ENCODE data around the gene ATOX1. TPM values are rescaled to one million over a fixed set of nuclear protein-coding genes. Genes with fewer than 3 reads are reported as not detected.

ATOX1 gene
- total and polyA plus RNA-seq, 2 experiments from 2014 or later: 126 to 296 TPM

- H3K9ac ChIP-seq: no peak overlapping the region
- no peaks in the 10 kb centered on the region for H3K27me3 ChIP-seq (replicated peaks; ENCODE audit: insufficient read depth)
- peaks cover 59% of the 10 kb centered on the region for H3F3A ChIP-seq (ENCODE audit: insufficient read depth)
- H4K20me1 ChIP-seq (ENCODE audit: insufficient read depth): no peaks in the 10 kb centered on the region
- H2AFZ ChIP-seq: 0 out of 2 replicates have a peak overlapping the region, but pooled peaks have one; percentile 14
- peak; percentile 32 for DNase-seq
- no peak for TF ChIP-seq EZH2 (IDR thresholded peaks at IDR 0.05; ENCODE audit: insufficient read depth, poor library complexity, severe bottlenecking)
- no peak for TF ChIP-seq EZH2phosphoT487 (IDR thresholded peaks at IDR 0.05; ENCODE audit: insufficient read depth, low read depth)
- no peaks in the 10 kb centered on the region; the same call in 1 of the 2 replicates for H3K79me2 ChIP-seq (ENCODE audit: insufficient read depth)
- H3K27ac ChIP-seq: peak overlapping the region; percentile 99
- H3K4me1 ChIP-seq (ENCODE audit: insufficient read depth): peaks cover 59% of the 10 kb centered on the region
- H3K9me3 ChIP-seq (ENCODE audit: low read depth): no peaks in the 10 kb centered on the region
- 45 to 50% methylated on average over 3 of the region's 3 CpGs for WGBS, 2 experiments (ENCODE audit: low coverage in 1 of 2, low lambda C conversion rate in 2 of 2, missing lambda C conversion rate in 2 of 2)
- no peak overlapping the region for H3K4me2 ChIP-seq (ENCODE audit: unreplicated experiment)
- in situ Hi-C loops (cut with MboI): no loop called here
- H3K4me3 ChIP-seq: no peak overlapping the region
- no peaks in the 10 kb centered on the region for H3K36me3 ChIP-seq (ENCODE audit: low read depth)
- no peaks in the 10 kb centered on the region for H3K9me2 ChIP-seq (ENCODE audit: insufficient read depth)
Measured at GRCh38 chr5:151737431-151737830, 21.0 kb downstream of the ATOX1 start.

DNA sequence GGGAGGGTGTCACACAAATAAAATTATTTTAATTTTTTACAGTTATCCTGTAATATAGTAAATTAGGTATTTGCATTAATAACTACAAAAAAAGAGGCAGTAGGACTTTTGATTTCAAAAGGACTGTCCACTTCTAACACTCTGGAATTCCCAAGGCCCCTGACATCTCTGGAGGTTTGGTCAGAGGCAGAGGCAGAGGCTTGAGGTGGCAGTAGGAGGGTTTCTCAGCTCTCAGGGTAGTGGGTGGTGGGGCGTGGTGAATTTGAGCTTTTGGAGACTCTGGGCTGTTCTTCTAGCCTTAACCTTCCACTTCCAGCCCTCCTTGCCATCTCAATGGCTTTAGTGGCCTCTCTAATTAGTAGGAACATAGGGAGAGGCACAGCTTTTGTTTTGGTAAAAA lies 22.8 kb downstream of the ATOX1 start:
- no peak overlapping the region for H3K4me2 ChIP-seq (ENCODE audit: unreplicated experiment)
- no peaks in the 10 kb centered on the region; the same call in 1 of the 2 replicates for H3K79me2 ChIP-seq (ENCODE audit: insufficient read depth)
- WGBS, 2 experiments (ENCODE audit: low coverage in 1 of 2, low lambda C conversion rate in 2 of 2, missing lambda C conversion rate in 2 of 2): 83 to 93% methylated on average over 1 of the region's 1 CpG
- H3K9me2 ChIP-seq (ENCODE audit: insufficient read depth): no peaks in the 10 kb centered on the region
- H4K20me1 ChIP-seq (ENCODE audit: insufficient read depth): no peaks in the 10 kb centered on the region
- in situ Hi-C loops (cut with MboI): no loop called here
- H2AFZ ChIP-seq: no peak overlapping the region
- H3K27ac ChIP-seq: no peak overlapping the region
- H3K9ac ChIP-seq: no peak overlapping the region
- TF ChIP-seq EZH2 (IDR thresholded peaks at IDR 0.05; ENCODE audit: insufficient read depth, poor library complexity, severe bottlenecking) (no peak), EZH2phosphoT487 (IDR thresholded peaks at IDR 0.05; ENCODE audit: insufficient read depth, low read depth) (no peak)
- H3K4me1 ChIP-seq (ENCODE audit: insufficient read depth): peaks cover 42% of the 10 kb centered on the region
- H3K27me3 ChIP-seq (replicated peaks; ENCODE audit: insufficient read depth): no peaks in the 10 kb centered on the region
- peaks cover 41% of the 10 kb centered on the region for H3F3A ChIP-seq (ENCODE audit: insufficient read depth)
- H3K4me3 ChIP-seq: no peak overlapping the region
- H3K36me3 ChIP-seq (ENCODE audit: low read depth): no peaks in the 10 kb centered on the region
- no peak for DNase-seq
- H3K9me3 ChIP-seq (ENCODE audit: low read depth): no peaks in the 10 kb centered on the region

GRCh38 chr5:151734064-151734408 lies 24.4 kb downstream of the ATOX1 start:
- in situ Hi-C loops (cut with MboI): no loop called here
- H3K79me2 ChIP-seq (ENCODE audit: insufficient read depth): no peaks in the 10 kb centered on the region; the same call in 1 of the 2 replicates

GRCh38 chr5:151733358-151734063 lies 24.9 kb downstream of the ATOX1 start:
- peak overlapping the region; percentile 7 for H3K4me2 ChIP-seq (ENCODE audit: unreplicated experiment)
- H3K27me3 ChIP-seq (replicated peaks; ENCODE audit: insufficient read depth): no peaks in the 10 kb centered on the region

More at GRCh38 chr5:151734064-151734408, 24.4 kb downstream of the ATOX1 start:
- no peak overlapping the region for H3K4me2 ChIP-seq (ENCODE audit: unreplicated experiment)
- H4K20me1 ChIP-seq (ENCODE audit: insufficient read depth): no peaks in the 10 kb centered on the region
- no peak for DNase-seq
- peaks cover 28% of the 10 kb centered on the region for H3F3A ChIP-seq (ENCODE audit: insufficient read depth)
- peaks cover 30% of the 10 kb centered on the region for H3K4me1 ChIP-seq (ENCODE audit: insufficient read depth)
- H3K36me3 ChIP-seq (ENCODE audit: low read depth): no peaks in the 10 kb centered on the region
- H2AFZ ChIP-seq: no peak overlapping the region
- no peak overlapping the region for H3K9ac ChIP-seq
- no peak for TF ChIP-seq EZH2 (IDR thresholded peaks at IDR 0.05; ENCODE audit: insufficient read depth, poor library complexity, severe bottlenecking)
- TF ChIP-seq EZH2phosphoT487 (IDR thresholded peaks at IDR 0.05; ENCODE audit: insufficient read depth, low read depth): no peak
- H3K27me3 ChIP-seq (replicated peaks; ENCODE audit: insufficient read depth): no peaks in the 10 kb centered on the region
- no peaks in the 10 kb centered on the region for H3K9me2 ChIP-seq (ENCODE audit: insufficient read depth)
- no peaks in the 10 kb centered on the region for H3K9me3 ChIP-seq (ENCODE audit: low read depth)
- 74 to 82% methylated on average over 3 of the region's 3 CpGs for WGBS, 2 experiments (ENCODE audit: low coverage in 1 of 2, low lambda C conversion rate in 2 of 2, missing lambda C conversion rate in 2 of 2)
- H3K27ac ChIP-seq: peak overlapping the region; percentile 50
- H3K4me3 ChIP-seq: no peak overlapping the region

More at GRCh38 chr5:151733358-151734063, 24.9 kb downstream of the ATOX1 start:
- H2AFZ ChIP-seq: no peak overlapping the region
- in situ Hi-C loops (cut with MboI): no loop called here
- H3K79me2 ChIP-seq (ENCODE audit: insufficient read depth): no peaks in the 10 kb centered on the region; the same call in 1 of the 2 replicates
- no peaks in the 10 kb centered on the region for H3K36me3 ChIP-seq (ENCODE audit: low read depth)
- no peak overlapping the region for H3K9ac ChIP-seq
- peak overlapping the region; percentile 50 for H3K27ac ChIP-seq
- H3K9me3 ChIP-seq (ENCODE audit: low read depth): no peaks in the 10 kb centered on the region
- H3F3A ChIP-seq (ENCODE audit: insufficient read depth): peaks cover 23% of the 10 kb centered on the region
- H3K4me1 ChIP-seq (ENCODE audit: insufficient read depth): peaks cover 25% of the 10 kb centered on the region
- H3K4me3 ChIP-seq: no peak overlapping the region
- WGBS, 2 experiments (ENCODE audit: low coverage in 1 of 2, low lambda C conversion rate in 2 of 2, missing lambda C conversion rate in 2 of 2): 83 to 85% methylated on average over 9 of the region's 9 CpGs
- H3K9me2 ChIP-seq (ENCODE audit: insufficient read depth): no peaks in the 10 kb centered on the region
- TF ChIP-seq EZH2 (IDR thresholded peaks at IDR 0.05; ENCODE audit: insufficient read depth, poor library complexity, severe bottlenecking) (no peak), EZH2phosphoT487 (IDR thresholded peaks at IDR 0.05; ENCODE audit: insufficient read depth, low read depth) (no peak)
- no peaks in the 10 kb centered on the region for H4K20me1 ChIP-seq (ENCODE audit: insufficient read depth)
- peak; percentile 86 for DNase-seq
